HEK293 (cell line): ENCODE measurements around the gene MPC2.

Experiments
- GLIS1 ChIP-seq: fragments of 450-650 bp; formaldehyde crosslinking; IDR thresholded peaks from 2 replicates; pipeline ENCODE4 v1.5.1; 2016; ENCODE audit warnings: missing biosample characterization, missing genetic modification characterization
- MEIS1 ChIP-seq: sonication (generic); formaldehyde crosslinking; IDR thresholded peaks from 2 replicates; pipeline ENCODE4 v1.8.1; 2022; ENCODE audit warnings: missing genetic modification reagents, mild to moderate bottlenecking, borderline replicate concordance
- MZF1 ChIP-seq: fragments of 450-650 bp; formaldehyde crosslinking; IDR thresholded peaks from 2 replicates; pipeline ENCODE4 v1.5.1; 2017; ENCODE audit warnings: missing biosample characterization, missing genetic modification characterization, borderline replicate concordance
- SCRT1 ChIP-seq: fragments of 450-650 bp; formaldehyde crosslinking; IDR thresholded peaks from 2 replicates; pipeline ENCODE4 v1.5.1; 2016; ENCODE audit warnings: missing biosample characterization, missing genetic modification characterization, borderline replicate concordance
- SP2 ChIP-seq: fragments of 450-650 bp; formaldehyde crosslinking; IDR thresholded peaks from 2 replicates; pipeline ENCODE4 v1.5.1; 2016; ENCODE audit warnings: missing biosample characterization, missing genetic modification characterization
- SP7 ChIP-seq: fragments of 450-650 bp; formaldehyde crosslinking; IDR thresholded peaks from 2 replicates; pipeline ENCODE4 v1.5.1; 2016; ENCODE audit warnings: missing biosample characterization, missing genetic modification characterization
- ZBTB17 ChIP-seq: fragments of 450-650 bp; formaldehyde crosslinking; IDR thresholded peaks from 2 replicates; pipeline ENCODE4 v1.5.1; 2016; ENCODE audit warnings: missing biosample characterization, missing genetic modification characterization
- ZEB2 ChIP-seq: fragments of 450-650 bp; formaldehyde crosslinking; IDR thresholded peaks from 2 replicates; pipeline ENCODE4 v1.5.1; 2016; ENCODE audit warnings: missing biosample characterization, missing genetic modification characterization
- ZNF175 ChIP-seq: fragments of 450-650 bp; formaldehyde crosslinking; IDR thresholded peaks from 2 replicates; pipeline ENCODE4 v1.5.1; 2016; ENCODE audit warnings: missing biosample characterization, missing genetic modification characterization
- ZNF223 ChIP-seq: fragments of 450-650 bp; formaldehyde crosslinking; IDR thresholded peaks from 2 replicates; pipeline ENCODE4 v1.5.1; 2016; ENCODE audit warnings: missing biosample characterization, missing genetic modification characterization
- ZNF24 ChIP-seq: fragments of 450-650 bp; formaldehyde crosslinking; IDR thresholded peaks from 2 replicates; pipeline ENCODE4 v1.5.1; 2016; ENCODE audit warnings: missing biosample characterization, missing genetic modification characterization
- ZNF335 ChIP-seq: fragments of 450-650 bp; formaldehyde crosslinking; conservative IDR thresholded peaks from 2 replicates; pipeline ENCODE4 v1.5.1; 2016; ENCODE audit warnings: missing biosample characterization, missing genetic modification characterization
- ZNF366 ChIP-seq: fragments of 450-650 bp; formaldehyde crosslinking; conservative IDR thresholded peaks from 2 replicates; pipeline ENCODE4 v1.5.1; 2016; ENCODE audit warnings: missing biosample characterization, missing genetic modification characterization
- ZNF423 ChIP-seq: fragments of 450-650 bp; formaldehyde crosslinking; IDR thresholded peaks from 2 replicates; pipeline ENCODE4 v1.5.1; 2016; ENCODE audit warnings: missing biosample characterization, missing genetic modification characterization
- ZNF560 ChIP-seq: fragments of 450-650 bp; formaldehyde crosslinking; IDR thresholded peaks from 2 replicates; pipeline ENCODE4 v1.5.1; 2017; ENCODE audit warnings: missing biosample characterization, missing genetic modification characterization, borderline replicate concordance
- ZNF600 ChIP-seq: fragments of 450-650 bp; formaldehyde crosslinking; IDR thresholded peaks from 2 replicates; pipeline ENCODE4 v1.5.1; 2016; ENCODE audit warnings: missing biosample characterization, missing genetic modification characterization
- ZNF76 ChIP-seq: fragments of 450-650 bp; formaldehyde crosslinking; IDR thresholded peaks from 2 replicates; pipeline ENCODE4; 2016; ENCODE audit warnings: low read depth, missing biosample characterization, missing genetic modification characterization, borderline replicate concordance
- ZNF768 ChIP-seq: fragments of 450-650 bp; formaldehyde crosslinking; IDR thresholded peaks from 2 replicates; pipeline ENCODE4 v1.5.1; 2018; ENCODE audit warnings: missing biosample characterization, mild to moderate bottlenecking, missing genetic modification characterization
- ZNF792 ChIP-seq: fragments of 450-650 bp; formaldehyde crosslinking; IDR thresholded peaks from 2 replicates; pipeline ENCODE4 v1.5.1; 2016; ENCODE audit warnings: missing biosample characterization, missing genetic modification characterization
- ZNF837 ChIP-seq: fragments of 450-650 bp; formaldehyde crosslinking; IDR thresholded peaks from 2 replicates; pipeline ENCODE4 v1.5.1; 2016; ENCODE audit warnings: missing biosample characterization, missing genetic modification characterization
- TF ChIP-seq, protein P1 (sequence below): fragments of 450-650 bp; formaldehyde crosslinking; IDR thresholded peaks from 2 replicates; pipeline ENCODE4 v1.5.1; 2016; ENCODE audit warnings: missing biosample characterization, missing genetic modification characterization
- TF ChIP-seq, protein P2 (sequence below): fragments of 450-650 bp; formaldehyde crosslinking; IDR thresholded peaks from 2 replicates; pipeline ENCODE4 v1.5.1; 2017; ENCODE audit warnings: missing biosample characterization, missing genetic modification characterization
- TF ChIP-seq, protein P3 (sequence below): fragments of 450-650 bp; formaldehyde crosslinking; IDR thresholded peaks from 2 replicates; pipeline ENCODE4 v1.5.1; 2017; ENCODE audit warnings: missing biosample characterization, missing genetic modification characterization
- TF ChIP-seq, protein P4 (sequence below): fragments of 450-650 bp; formaldehyde crosslinking; IDR thresholded peaks from 2 replicates; pipeline ENCODE4 v1.5.1; 2016; ENCODE audit warnings: missing biosample characterization, missing genetic modification characterization
- TF ChIP-seq, protein P5 (sequence below): fragments of 450-650 bp; formaldehyde crosslinking; IDR thresholded peaks from 2 replicates; pipeline ENCODE4 v1.5.1; 2016; ENCODE audit warnings: missing biosample characterization, missing genetic modification characterization
- TF ChIP-seq, protein P6 (sequence below): fragments of 450-650 bp; formaldehyde crosslinking; IDR thresholded peaks from 2 replicates; pipeline ENCODE4 v1.5.1; 2016; ENCODE audit warnings: missing biosample characterization, missing genetic modification characterization
- TF ChIP-seq, protein P7 (sequence below): fragments of 450-650 bp; formaldehyde crosslinking; IDR thresholded peaks from 2 replicates; pipeline ENCODE4 v1.5.1; 2016; ENCODE audit warnings: missing biosample characterization, missing genetic modification characterization

MPC2 gene

DNA sequence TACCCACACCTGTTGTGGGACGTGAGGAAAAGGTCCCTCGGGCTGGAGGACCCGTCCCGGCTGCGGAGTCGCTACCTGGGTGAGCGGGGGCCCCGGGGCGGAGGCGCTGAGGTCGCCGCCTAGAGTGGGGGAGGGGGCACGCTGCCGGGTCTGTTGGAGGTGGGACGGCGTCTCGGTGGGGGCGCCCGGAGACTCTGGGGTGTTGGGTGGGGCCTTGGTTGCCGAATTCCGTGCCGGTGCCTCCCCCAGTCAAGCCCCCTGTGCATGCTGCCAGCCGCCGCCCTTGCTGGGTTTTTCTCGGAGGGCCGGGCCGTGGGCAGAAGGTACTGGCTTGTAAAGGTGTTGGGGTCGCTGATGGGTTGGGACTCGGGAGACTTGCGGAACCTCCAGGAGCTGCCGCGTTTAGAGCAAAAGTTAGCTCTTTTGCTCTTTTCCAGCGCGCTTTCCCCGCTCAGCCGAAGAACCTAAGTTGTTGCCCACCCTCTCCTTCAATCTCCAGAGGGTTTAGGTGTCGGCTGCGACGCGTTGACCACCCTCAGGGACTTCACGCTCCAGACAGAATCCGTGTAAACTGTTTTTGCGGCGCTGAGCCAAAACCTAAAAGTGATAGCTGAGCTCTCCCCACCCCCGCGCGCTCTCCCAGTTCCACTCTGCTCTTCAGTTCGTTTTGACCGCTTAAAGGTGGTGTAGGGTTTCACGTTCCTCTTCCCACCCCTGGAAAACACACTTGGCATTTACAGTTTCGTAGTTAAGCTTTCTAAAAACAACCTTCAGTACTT, at the start of gene MPC2 (continued):
- TF ChIP-seq, protein P1, sequence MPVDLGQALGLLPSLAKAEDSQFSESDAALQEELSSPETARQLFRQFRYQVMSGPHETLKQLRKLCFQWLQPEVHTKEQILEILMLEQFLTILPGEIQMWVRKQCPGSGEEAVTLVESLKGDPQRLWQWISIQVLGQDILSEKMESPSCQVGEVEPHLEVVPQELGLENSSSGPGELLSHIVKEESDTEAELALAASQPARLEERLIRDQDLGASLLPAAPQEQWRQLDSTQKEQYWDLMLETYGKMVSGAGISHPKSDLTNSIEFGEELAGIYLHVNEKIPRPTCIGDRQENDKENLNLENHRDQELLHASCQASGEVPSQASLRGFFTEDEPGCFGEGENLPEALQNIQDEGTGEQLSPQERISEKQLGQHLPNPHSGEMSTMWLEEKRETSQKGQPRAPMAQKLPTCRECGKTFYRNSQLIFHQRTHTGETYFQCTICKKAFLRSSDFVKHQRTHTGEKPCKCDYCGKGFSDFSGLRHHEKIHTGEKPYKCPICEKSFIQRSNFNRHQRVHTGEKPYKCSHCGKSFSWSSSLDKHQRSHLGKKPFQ (tag by site-specific recombination) = peak; percentile 77
- peak; percentile 68 for TF ChIP-seq ZBTB17
- peak; percentile 15; the same call in 1 of the 2 replicates for TF ChIP-seq MZF1 (tag by site-specific recombination)
- TF ChIP-seq ZNF560 (tag by site-specific recombination) = no peak
- TF ChIP-seq ZNF24 = 0 out of 2 replicates have a peak, but pooled peaks have one; percentile 26
- peak; percentile 39; the same call in 1 of the 2 replicates for TF ChIP-seq SCRT1 (tag by site-specific recombination)
- peak; percentile 53 for TF ChIP-seq GLIS1 (tag by site-specific recombination)
- TF ChIP-seq, protein P2, sequence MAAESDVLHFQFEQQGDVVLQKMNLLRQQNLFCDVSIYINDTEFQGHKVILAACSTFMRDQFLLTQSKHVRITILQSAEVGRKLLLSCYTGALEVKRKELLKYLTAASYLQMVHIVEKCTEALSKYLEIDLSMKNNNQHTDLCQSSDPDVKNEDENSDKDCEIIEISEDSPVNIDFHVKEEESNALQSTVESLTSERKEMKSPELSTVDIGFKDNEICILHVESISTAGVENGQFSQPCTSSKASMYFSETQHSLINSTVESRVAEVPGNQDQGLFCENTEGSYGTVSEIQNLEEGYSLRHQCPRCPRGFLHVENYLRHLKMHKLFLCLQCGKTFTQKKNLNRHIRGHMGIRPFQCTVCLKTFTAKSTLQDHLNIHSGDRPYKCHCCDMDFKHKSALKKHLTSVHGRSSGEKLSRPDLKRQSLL (tag by site-specific recombination) = no peak
- TF ChIP-seq ZNF76 = no peak
- TF ChIP-seq ZNF175 (tag by site-specific recombination) = no peak
- TF ChIP-seq, protein P3, sequence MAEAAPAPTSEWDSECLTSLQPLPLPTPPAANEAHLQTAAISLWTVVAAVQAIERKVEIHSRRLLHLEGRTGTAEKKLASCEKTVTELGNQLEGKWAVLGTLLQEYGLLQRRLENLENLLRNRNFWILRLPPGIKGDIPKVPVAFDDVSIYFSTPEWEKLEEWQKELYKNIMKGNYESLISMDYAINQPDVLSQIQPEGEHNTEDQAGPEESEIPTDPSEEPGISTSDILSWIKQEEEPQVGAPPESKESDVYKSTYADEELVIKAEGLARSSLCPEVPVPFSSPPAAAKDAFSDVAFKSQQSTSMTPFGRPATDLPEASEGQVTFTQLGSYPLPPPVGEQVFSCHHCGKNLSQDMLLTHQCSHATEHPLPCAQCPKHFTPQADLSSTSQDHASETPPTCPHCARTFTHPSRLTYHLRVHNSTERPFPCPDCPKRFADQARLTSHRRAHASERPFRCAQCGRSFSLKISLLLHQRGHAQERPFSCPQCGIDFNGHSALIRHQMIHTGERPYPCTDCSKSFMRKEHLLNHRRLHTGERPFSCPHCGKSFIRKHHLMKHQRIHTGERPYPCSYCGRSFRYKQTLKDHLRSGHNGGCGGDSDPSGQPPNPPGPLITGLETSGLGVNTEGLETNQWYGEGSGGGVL (tag by site-specific recombination) = peak; percentile 60
- TF ChIP-seq, protein P4, sequence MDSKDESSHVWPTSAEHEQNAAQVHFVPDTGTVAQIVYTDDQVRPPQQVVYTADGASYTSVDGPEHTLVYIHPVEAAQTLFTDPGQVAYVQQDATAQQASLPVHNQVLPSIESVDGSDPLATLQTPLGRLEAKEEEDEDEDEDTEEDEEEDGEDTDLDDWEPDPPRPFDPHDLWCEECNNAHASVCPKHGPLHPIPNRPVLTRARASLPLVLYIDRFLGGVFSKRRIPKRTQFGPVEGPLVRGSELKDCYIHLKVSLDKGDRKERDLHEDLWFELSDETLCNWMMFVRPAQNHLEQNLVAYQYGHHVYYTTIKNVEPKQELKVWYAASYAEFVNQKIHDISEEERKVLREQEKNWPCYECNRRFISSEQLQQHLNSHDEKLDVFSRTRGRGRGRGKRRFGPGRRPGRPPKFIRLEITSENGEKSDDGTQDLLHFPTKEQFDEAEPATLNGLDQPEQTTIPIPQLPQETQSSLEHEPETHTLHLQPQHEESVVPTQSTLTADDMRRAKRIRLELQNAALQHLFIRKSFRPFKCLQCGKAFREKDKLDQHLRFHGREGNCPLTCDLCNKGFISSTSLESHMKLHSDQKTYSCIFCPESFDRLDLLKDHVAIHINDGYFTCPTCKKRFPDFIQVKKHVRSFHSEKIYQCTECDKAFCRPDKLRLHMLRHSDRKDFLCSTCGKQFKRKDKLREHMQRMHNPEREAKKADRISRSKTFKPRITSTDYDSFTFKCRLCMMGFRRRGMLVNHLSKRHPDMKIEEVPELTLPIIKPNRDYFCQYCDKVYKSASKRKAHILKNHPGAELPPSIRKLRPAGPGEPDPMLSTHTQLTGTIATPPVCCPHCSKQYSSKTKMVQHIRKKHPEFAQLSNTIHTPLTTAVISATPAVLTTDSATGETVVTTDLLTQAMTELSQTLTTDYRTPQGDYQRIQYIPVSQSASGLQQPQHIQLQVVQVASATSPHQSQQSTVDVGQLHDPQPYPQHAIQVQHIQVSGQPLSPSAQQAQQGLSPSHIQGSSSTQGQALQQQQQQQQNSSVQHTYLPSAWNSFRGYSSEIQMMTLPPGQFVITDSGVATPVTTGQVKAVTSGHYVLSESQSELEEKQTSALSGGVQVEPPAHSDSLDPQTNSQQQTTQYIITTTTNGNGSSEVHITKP (tag by site-specific recombination) = peak; percentile 89
- peak; percentile 64 for TF ChIP-seq SP2 (tag by site-specific recombination)
- no peak; the same call in 1 of the 2 replicates for TF ChIP-seq ZNF223 (tag by site-specific recombination)
- TF ChIP-seq ZNF423 = peak; percentile 19; the same call in 1 of the 2 replicates
- TF ChIP-seq ZNF837 (tag by site-specific recombination) = 0 out of 2 replicates have a peak, but pooled peaks have one; percentile 22
- no peak for TF ChIP-seq ZNF768 (tag by site-specific recombination)
- TF ChIP-seq, protein P5, sequence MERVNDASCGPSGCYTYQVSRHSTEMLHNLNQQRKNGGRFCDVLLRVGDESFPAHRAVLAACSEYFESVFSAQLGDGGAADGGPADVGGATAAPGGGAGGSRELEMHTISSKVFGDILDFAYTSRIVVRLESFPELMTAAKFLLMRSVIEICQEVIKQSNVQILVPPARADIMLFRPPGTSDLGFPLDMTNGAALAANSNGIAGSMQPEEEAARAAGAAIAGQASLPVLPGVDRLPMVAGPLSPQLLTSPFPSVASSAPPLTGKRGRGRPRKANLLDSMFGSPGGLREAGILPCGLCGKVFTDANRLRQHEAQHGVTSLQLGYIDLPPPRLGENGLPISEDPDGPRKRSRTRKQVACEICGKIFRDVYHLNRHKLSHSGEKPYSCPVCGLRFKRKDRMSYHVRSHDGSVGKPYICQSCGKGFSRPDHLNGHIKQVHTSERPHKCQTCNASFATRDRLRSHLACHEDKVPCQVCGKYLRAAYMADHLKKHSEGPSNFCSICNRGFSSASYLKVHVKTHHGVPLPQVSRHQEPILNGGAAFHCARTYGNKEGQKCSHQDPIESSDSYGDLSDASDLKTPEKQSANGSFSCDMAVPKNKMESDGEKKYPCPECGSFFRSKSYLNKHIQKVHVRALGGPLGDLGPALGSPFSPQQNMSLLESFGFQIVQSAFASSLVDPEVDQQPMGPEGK (tag by site-specific recombination) = peak; percentile 78
- TF ChIP-seq, protein P6, sequence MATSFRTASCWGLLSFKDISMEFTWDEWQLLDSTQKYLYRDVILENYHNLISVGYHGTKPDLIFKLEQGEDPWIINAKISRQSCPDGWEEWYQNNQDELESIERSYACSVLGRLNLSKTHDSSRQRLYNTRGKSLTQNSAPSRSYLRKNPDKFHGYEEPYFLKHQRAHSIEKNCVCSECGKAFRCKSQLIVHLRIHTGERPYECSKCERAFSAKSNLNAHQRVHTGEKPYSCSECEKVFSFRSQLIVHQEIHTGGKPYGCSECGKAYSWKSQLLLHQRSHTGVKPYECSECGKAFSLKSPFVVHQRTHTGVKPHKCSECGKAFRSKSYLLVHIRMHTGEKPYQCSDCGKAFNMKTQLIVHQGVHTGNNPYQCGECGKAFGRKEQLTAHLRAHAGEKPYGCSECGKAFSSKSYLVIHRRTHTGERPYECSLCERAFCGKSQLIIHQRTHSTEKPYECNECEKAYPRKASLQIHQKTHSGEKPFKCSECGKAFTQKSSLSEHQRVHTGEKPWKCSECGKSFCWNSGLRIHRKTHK (tag by site-specific recombination) = no peak
- peak; percentile 69 for TF ChIP-seq ZEB2 (tag by site-specific recombination)
- TF ChIP-seq ZNF792 (tag by site-specific recombination) = 0 out of 2 replicates have a peak, but pooled peaks have one; percentile 43
- TF ChIP-seq, protein P7, sequence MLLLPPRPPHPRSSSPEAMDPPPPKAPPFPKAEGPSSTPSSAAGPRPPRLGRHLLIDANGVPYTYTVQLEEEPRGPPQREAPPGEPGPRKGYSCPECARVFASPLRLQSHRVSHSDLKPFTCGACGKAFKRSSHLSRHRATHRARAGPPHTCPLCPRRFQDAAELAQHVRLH (tag by site-specific recombination) = no peak
- TF ChIP-seq ZNF335 (tag by site-specific recombination) = peak; percentile 86
- TF ChIP-seq MEIS1 (CRISPR knock-in tag) = no peak
- peak; percentile 54 for TF ChIP-seq SP7 (tag by site-specific recombination)
- TF ChIP-seq ZNF366 (tag by site-specific recombination) = peak; percentile 83
- peak; percentile 93 for TF ChIP-seq ZNF600 (tag by site-specific recombination)
